Adrenal gland (tissue), 12 donors: ENCODE measurements around the gene PRELID3B. TPM values are rescaled to one million over a fixed set of nuclear protein-coding genes. Genes with fewer than 3 reads are reported as not detected.

ENCODE experiments used
- DNase-seq, 7 donors: peaks; one replicate each; pipeline ENCODE4 v3.0.0-alpha.2; 2019 to 2020
- H3K27ac ChIP-seq, 5 donors: fragments of 200-600 bp; sonication (generic) in 4 of 5; 1 replicate in 3 of 5; 2 replicates in 2 of 5; pipeline versions ENCODE4 v1.5.1 to v1.8.0; 2016 to 2020; ENCODE audit warnings: mild to moderate bottlenecking in 1 of 5
- H3K27me3 ChIP-seq: fragments of 200-600 bp; 2 replicates; pipeline ENCODE4 v1.8.0; 2021
- H3K36me3 ChIP-seq, 2 donors: fragments of 200-600 bp; replicated peaks in 1 of 2; 1 replicate in 1 of 2; 2 replicates in 1 of 2; pipeline versions ENCODE4 v1.5.1 to v1.8.0; 2018 to 2022
- H3K4me1 ChIP-seq, 2 donors: fragments of 200-600 bp; replicated peaks in 1 of 2; 1 replicate in 1 of 2; 2 replicates in 1 of 2; pipeline versions ENCODE4 v1.5.1 to v1.8.0; 2018 to 2021
- H3K4me3 ChIP-seq, 4 donors: fragments of 200-600 bp; sonication (generic) in 3 of 4; one replicate each; pipeline ENCODE4 v1.5.1; 2016 to 2018
- H3K9me3 ChIP-seq, 3 donors: fragments of 200-600 bp; sonication (generic) in 1 of 3; replicated peaks in 1 of 3; 1 replicate in 2 of 3; 2 replicates in 1 of 3; pipeline versions ENCODE4 v1.5.1 to v1.8.0; 2016 to 2021
- CTCF ChIP-seq, 6 experiments: fragments of 450-650 bp in 4 of 6; fragments of 200-600 bp in 2 of 6; sonication (generic) in 1 of 6; IDR thresholded peaks; 1 replicate in 5 of 6; 2 replicates in 1 of 6; pipeline versions ENCODE4 v1.5.1 to v1.8.0; 2016 to 2021; ENCODE audit warnings: antibody characterized with exemption in 6 of 6, mild to moderate bottlenecking in 2 of 6, moderate library complexity in 1 of 6
- POLR2A ChIP-seq, 2 donors: fragments of 450-650 bp; IDR thresholded peaks; one replicate each; pipeline ENCODE4 v1.6.1; 2017; ENCODE audit warnings: antibody characterized with exemption in 2 of 2, mild to moderate bottlenecking in 2 of 2, moderate library complexity in 1 of 2
- WGBS, 4 donors: extraction: QIAGEN DNeasy Blood & Tissue Kit in 2 of 4; methylation state at CpG; one replicate each; pipeline versions ENCODE4 v1.1.5 to v1.1.7; 2013 to 2017; 5-methylcytosine and 5-hydroxymethylcytosine counted together
- intact Hi-C, 2 donors: fragments of 100-400 bp; cut with DNase I; formaldehyde crosslinking; loops; one replicate each; pipeline versions ENCODE4 v1.14.1 to v1.15.0; 2022 to 2023
- polyA plus RNA-seq, 3 donors: library from polyadenylated mRNA; stranded (reverse); fragments of 200-250 nt in 2 of 3; fragments of 350-450 nt in 1 of 3; fragmentation: Illumina TruSeq in 1 of 3; extraction: RNeasy Lipid Tissue Mini Kit (QIAGEN cat#74804) in 1 of 3; gene quantifications; one replicate each; pipeline ENCODE4 v1.2.3, GENCODE V29; 2013 to 2014
- total RNA-seq, 9 donors: library from RNA; depleted of rRNA in 4 of 9; stranded (reverse); fragments of >200 nt in 4 of 9; fragments of 120-200 nt in 1 of 9; fragmentation: NEBNext Ultra II Directional in 1 of 9; extraction: Animal tissue kit (Norgen Biotek cat#: 25700) in 1 of 9; gene quantifications; one replicate each; pipeline versions ENCODE4 v1.1.0 to v1.2.4, GENCODE V29; 2013 to 2023
- donor health status: healthy with polysubstance abuse.
- donor health status: Bipolar disorder and iron deficiency.
- donor health status: DM: yes; HTN: yes; CAD: no.
- donor health status: DM: no; HTN: no; CAD: no.
- donor health status: DM: no; HTN: no; CAD: no.
- donor health status: DM: yes; HTN: yes; CAD: no.

The PRELID3B gene
- total and polyA plus RNA-seq, 12 donors = 13.3 to 119 (median 47.8) TPM

GRCh38 chr20:59006864-59007664 lies 35.5 kb downstream of the PRELID3B start, which contains the start of gene CTSZ:
TSS of gene CTSZ (minus strand) at chr20:59007254. CDS start at chr20:59007128, 126 bp downstream.
- TF ChIP-seq POLR2A (IDR thresholded peaks at IDR 0.05) (peak in 1 of 2 donors; percentile 47), CTCF (IDR thresholded peaks at IDR 0.05) (no peak)
- peak in 5 of 7 donors; percentile 39 to 55 (median 45) for DNase-seq
- WGBS, 4 donors = 13 to 26% (median 24%) methylated on average over 18 to 82 of the region's 82 CpGs; no CpG with 5 or more reads in 1 of the 4 donors
- peaks cover 0 to under 1% of the 10 kb centered on the region in 2 donors for H3K36me3 ChIP-seq
- peaks cover 17 to 34% of the 10 kb centered on the region in 2 donors for H3K4me1 ChIP-seq
- intact Hi-C loops = no loop called here
- H3K9me3 ChIP-seq = no peaks in the 10 kb centered on the region
- H3K4me3 ChIP-seq = peak within 1 kb of the TSS in 3 of 4 donors; percentile 28 to 82 (median 38)
- H3K27ac ChIP-seq = peak within 1 kb of the TSS; percentile 25 to 87 (median 75)
- no peaks in the 10 kb centered on the region for H3K27me3 ChIP-seq

- Histone ChIP-seq H3K9me3 (no peaks in the 10 kb centered on the region), H3K4me3 (peak overlapping the region in 3 of 4 donors; percentile 28 to 82 (median 38)), H3K27me3 (no peaks in the 10 kb centered on the region), H3K4me1 (peaks cover 17 to 34% of the 10 kb centered on the region in 2 donors), H3K27ac (peak overlapping the region; percentile 24 to 87 (median 75)), H3K36me3 (peaks cover 0 to 8% of the 10 kb centered on the region in 2 donors)
- intact Hi-C loops = no loop called here
- WGBS, 4 donors = 40 to 90% (median 44%) methylated on average over 10 to 29 of the region's 29 CpGs
- TF ChIP-seq CTCF (IDR thresholded peaks at IDR 0.05) = no peak
- no peak for TF ChIP-seq POLR2A (IDR thresholded peaks at IDR 0.05)
- DNase-seq = peak in 3 of 7 donors; percentile 27 to 41 (median 30)
Measured at GRCh38 chr20:59006167-59006863, 36.3 kb downstream of the PRELID3B start.

GRCh38 chr20:59005523-59006166 lies 36.9 kb downstream of the PRELID3B start:
- no peak for DNase-seq
- H3K27ac ChIP-seq = peak overlapping the region in 4 of 5 donors; percentile 68 to 87 (median 80)
- peaks cover 0 to 13% of the 10 kb centered on the region in 2 donors for H3K36me3 ChIP-seq
- peak overlapping the region in 2 of 4 donors; percentile 38 to 82 for H3K4me3 ChIP-seq
- no peaks in the 10 kb centered on the region for H3K9me3 ChIP-seq
- intact Hi-C loops = no loop called here
- TF ChIP-seq CTCF (IDR thresholded peaks at IDR 0.05) = no peak
- no peak for TF ChIP-seq POLR2A (IDR thresholded peaks at IDR 0.05)
- peaks cover 15 to 34% of the 10 kb centered on the region in 2 donors for H3K4me1 ChIP-seq
- 50 to 78% (median 69%) methylated on average over 1 to 3 of the region's 3 CpGs for WGBS, 4 donors
- no peaks in the 10 kb centered on the region for H3K27me3 ChIP-seq
